GM12865 (cell line): ENCODE results near the gene MED13L.
"Not testable (repeated sequence)": the region's sequence is repeated elsewhere in the genome, so short reads cannot be mapped to it uniquely, and the experiment has no call there.

Experiments
- DNase-seq: peaks from one replicate; pipeline ENCODE4 v3.0.0; 2010; ENCODE audit warnings: low read depth
- H3K4me3 ChIP-seq: 2 replicates; pipeline ENCODE4 v1.5.1; 2011; ENCODE audit warnings: mild to moderate bottlenecking, low read depth, low read length, control low read depth
- CTCF ChIP-seq: IDR thresholded peaks from 2 replicates; pipeline ENCODE4 v1.5.1; 2011; ENCODE audit warnings: low read length, control low read depth, low read depth, inconsistent platforms; ENCODE audit not compliant: insufficient read depth; ENCODE audit errors: missing control alignments

Gene MED13L

GRCh38 chr12:116242740-116243139 lies 34.8 kb downstream of the MED13L start:
- no peak overlapping the region for H3K4me3 ChIP-seq
- no peak for DNase-seq
- no peak for TF ChIP-seq CTCF

DNA sequence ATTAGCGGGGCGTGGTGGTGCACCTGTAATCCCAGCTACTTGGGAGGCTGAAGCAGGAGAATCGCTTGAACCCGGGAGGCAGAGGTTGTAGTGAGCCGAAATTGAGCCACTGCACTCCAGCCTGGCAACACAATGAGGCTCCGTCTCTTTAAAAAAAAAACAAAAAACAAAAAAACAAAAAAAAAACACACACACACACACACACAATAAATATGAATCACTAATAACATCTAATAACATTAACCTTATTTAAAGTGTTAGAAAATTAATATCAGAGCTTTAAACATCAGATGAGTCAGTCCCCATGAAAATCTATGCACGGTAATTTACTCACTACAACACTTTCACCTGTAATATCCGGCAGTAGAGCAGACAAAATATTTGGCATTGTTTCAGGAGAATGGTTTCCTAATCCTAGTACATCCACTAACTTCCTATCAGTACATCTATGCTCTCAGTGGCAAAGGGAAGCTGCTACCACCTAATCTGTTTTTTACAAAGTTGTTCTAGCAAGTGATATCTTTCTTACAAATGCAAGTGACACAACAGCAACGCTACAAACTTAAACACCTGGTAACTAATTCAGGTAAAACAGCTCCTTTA lies 36.2 kb downstream of the MED13L start:
- no peak for DNase-seq
- no peak for TF ChIP-seq CTCF
- no peak overlapping the region for H3K4me3 ChIP-seq

GRCh38 chr12:116238570-116239119 lies 38.8 kb downstream of the MED13L start:
- DNase-seq, result not testable (repeated sequence)

GRCh38 chr12:116238149-116238548 lies 39.3 kb downstream of the MED13L start:
- TF ChIP-seq CTCF, result no peak
- H3K4me3 ChIP-seq, result no peak overlapping the region
- no peak for DNase-seq

More at GRCh38 chr12:116238570-116239119, 38.8 kb downstream of the MED13L start:
- not testable (repeated sequence) for H3K4me3 ChIP-seq

- no peak overlapping the region for H3K4me3 ChIP-seq
- no peak for DNase-seq
- TF ChIP-seq CTCF, result no peak
These were observed 40.5 kb downstream of the MED13L start for GRCh38 chr12:116236976-116237375.

- TF ChIP-seq CTCF, result peak; percentile 46
- DNase-seq, result peak; percentile 60
- no peak overlapping the region for H3K4me3 ChIP-seq
These were observed 41.3 kb downstream of the MED13L start for GRCh38 chr12:116236148-116236731.

- DNase-seq, H3K4me3 ChIP-seq: not testable (repeated sequence)
These were observed 43.3 kb downstream of the MED13L start for GRCh38 chr12:116234148-116234547.

- no peak for TF ChIP-seq CTCF
- no peak for DNase-seq
- H3K4me3 ChIP-seq, result no peak overlapping the region
These were observed 43.8 kb downstream of the MED13L start for GRCh38 chr12:116233669-116234068.
